ENCODE results near the gene ZNF319.

ZNF319 gene

DNA sequence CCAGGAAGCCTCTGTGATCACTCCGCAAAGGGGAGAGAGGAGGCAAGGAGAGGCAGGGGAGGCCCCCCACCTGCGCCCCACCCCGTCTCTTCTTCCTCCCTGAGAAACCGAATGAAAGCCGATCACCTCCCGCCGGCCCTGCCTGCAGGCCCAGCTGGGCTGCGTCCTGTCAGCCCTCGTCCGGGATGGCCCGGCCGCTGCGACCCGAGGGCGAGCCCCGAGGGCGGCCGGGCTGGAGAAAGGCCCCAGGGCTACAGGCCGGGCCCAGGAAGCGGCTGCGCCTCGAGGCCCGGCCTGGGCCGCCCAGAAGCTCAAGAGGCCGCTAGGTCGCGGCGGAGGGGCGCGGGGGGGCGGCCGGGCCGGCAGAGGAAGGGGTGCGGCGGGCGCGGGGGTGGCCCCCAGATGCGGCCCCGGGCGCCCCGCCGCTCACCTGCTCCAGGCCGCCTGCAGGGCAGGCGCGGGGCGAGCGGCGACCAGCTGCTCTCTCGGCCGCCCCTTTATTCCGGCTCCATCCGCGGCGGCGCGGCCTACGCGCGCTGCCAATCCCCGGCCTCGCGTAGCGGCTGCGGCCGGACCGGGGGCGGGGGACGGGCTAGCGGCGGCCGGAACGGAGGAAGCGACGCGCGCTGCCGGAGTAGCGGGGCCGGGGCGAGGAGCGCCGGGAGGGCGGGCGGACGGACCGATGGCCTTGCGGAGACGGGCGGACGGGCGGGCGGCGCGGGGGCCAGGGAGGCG, at the start of gene ZNF319:
TSS of gene ZNF319 (minus strand) at position 702 of the 735 bp plus-strand sequence. CDS start 2,407 bp downstream, outside the sequence.
- no peak for DNase-seq

GRCh38 chr16:58049232-58050185, 49.0 kb upstream of the ZNF319 start:
- DNase-seq, result no peak

DNA sequence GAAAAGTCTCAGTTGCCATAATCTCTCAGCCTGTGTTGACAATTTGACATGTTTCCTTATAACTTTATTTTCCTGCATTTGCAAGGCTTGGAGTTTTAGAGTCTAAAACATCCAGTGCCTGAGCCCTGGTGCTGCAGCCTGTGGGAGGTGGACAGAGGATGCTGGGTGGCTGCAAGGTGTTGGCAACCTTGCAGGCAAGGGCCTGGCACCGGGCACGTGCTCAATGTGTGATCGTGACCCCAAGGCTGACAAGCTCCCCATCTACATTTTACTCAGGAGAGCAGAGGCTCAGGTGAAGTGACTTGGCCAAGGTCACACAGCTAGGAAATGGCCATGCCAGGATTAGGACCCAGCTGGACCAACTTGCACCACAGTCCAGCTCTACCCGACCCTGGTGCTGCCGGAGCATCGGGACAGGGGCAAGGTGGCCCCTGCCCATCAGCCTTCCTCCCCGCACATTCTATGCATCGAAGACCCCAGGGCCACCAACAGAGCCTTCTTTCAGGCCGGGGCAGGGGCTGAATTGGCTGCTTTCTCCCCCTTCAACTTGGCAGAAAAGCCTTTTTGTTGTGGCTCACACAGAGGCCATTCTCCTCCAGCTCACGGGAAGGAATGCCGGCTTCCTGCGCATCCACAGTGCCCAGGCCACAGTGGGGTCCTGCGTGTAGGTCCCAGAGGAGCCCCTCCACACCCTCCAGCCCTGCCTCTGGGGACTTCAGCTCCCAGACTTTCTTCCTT, 48.2 kb upstream of the ZNF319 start:
- no peak for DNase-seq

- DNase-seq, result no peak
Measured at GRCh38 chr16:58047557-58048348, 47.3 kb upstream of the ZNF319 start.

DNA sequence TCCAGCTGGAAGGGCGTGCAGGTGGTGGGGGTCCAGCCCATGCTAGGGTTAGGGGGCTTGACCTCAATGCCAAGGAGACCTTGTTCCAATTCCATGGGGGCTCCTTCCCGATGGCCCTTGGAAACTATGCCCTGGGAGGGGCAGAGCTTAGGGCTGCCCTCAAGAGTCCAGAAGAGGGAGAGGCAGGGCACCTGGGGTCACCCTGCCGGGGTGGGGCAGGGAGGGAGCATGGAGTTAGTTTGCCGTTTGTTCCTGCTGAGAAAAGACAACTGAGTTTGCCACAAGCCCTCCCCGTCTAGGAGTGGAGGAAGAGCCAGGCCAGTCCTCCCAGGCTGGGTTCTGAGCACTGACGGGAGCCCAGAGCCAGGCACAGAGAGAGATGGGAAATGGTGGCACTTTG, 46.5 kb upstream of the ZNF319 start:
- no peak for DNase-seq

DNA sequence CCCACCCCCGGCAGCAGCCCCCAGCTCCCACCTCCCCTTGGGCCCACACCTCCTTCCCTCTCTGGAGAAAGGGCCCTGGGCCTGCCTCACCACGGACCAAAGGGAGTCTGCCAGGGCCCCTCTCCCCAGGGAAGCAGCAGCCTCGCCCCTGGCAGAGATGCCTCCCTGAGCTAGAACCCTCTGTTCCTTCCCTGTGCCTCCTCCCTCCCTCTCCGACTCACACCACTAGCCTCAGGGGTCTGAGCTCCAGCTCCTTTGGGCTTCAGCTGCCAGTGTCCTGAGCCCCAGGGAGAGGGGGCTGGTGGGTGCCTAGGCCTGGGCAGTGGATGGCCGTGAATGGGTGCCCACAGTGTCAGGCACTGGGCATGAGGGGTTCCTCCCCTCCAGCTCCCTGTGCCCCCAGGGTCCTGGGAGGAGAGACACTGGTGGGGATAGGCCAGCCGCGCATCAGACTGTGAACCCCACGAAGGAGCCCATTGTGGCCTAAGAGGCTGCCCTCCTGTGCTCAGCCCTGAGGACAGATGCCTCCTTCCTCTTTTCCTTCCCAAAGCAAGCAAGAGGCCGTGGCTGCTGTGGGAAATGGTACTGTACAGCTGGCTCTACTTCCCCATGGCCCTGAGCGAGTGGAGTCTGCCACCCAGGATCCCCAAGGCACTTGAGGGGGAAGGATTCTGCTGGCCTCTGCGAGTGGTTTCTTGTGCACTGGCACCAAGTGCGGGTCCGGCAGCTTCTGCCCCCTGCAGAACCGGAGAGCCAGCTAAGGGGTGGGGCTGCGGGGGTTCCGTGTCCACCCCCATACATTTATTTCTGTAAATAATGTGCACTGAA, 45.8 kb upstream of the ZNF319 start:
- no peak for DNase-seq

DNA sequence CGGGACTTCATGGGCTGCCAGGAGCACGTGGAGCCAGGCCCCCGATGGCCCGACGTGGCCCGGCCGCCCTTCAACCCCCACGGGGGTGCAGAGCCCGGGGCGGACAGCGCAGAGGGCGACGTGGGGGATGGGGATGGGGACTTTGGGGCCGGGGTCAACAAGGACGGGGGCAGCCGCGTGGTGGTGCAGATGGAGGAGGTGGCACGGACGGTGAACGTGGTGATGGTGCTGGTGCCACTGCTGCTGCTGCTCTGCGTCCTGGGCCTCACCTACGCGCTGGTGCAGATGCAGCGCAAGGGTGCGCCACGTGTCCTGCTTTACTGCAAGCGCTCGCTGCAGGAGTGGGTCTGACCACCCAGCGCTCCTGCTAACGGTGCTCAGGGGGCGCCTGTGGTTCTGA, 44.6 kb upstream of the ZNF319 start:
- no peak for DNase-seq

DNA sequence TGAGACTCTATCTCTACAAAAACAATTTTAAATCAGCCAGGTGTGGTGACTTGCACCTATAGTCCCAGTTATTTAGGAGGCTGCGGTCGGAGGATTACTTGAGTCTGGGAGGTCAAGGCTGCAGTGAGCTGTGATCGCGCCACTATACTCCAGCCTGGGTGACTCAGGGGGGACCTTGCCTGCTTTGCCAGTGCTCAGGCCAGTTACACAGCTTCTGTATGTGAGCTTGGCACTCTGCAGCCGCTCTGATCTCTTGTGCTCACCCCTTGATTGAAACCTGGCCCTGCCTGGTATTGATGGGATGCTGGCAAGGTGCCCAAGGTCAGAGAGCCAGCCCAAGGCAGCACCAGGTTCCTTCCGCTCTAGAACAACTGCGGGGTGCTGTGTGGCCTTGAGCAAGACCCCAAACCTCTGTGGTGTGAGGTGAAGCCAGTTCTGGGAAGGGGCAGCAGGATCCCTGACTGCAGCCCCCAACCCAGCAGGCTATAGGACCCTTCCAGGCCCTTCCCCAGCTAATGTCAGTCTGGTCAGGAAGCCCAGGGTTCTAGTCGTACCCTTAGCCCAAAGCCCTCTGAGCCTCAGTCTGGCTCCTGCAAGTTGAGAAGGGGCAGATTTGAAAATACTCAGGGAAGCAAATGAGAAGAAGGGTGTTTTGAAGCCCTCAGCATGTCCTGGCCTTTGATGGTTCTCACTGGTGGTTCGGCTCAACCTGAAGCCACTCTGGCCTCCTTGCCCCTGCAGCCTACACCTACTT, 44.0 kb upstream of the ZNF319 start:
- no peak for DNase-seq

DNA sequence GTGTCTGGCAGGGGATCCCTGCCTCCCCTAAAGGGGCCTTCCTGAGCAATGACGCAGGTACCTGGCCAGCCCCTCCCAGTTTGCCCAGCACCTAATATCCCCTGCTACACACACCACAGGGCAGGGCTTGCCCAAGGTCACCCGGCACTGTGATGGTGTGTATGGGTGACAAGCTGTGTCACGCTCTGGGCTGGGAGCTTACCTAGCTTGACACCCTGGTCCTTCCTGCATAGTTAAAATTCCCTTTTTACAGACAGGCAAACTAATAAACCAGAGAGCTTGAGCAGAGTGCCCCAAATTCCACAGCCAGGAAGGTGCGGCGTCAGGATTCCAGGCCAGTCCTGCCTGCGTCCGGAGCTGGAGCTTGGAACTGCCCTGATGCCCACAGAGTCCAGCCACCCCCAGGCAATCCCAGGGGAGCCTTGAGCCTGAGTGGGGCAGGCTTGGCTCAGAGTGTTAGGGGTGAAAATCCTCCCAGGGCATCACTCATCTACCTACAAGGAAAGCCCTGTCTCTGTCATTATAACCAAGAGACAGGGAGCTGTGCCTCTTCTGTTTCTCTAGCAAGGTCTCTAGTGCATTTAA, 43.2 kb upstream of the ZNF319 start:
- DNase-seq, result no peak

GRCh38 chr16:58042886-58043515, 42.5 kb upstream of the ZNF319 start:
- no peak for DNase-seq

DNA sequence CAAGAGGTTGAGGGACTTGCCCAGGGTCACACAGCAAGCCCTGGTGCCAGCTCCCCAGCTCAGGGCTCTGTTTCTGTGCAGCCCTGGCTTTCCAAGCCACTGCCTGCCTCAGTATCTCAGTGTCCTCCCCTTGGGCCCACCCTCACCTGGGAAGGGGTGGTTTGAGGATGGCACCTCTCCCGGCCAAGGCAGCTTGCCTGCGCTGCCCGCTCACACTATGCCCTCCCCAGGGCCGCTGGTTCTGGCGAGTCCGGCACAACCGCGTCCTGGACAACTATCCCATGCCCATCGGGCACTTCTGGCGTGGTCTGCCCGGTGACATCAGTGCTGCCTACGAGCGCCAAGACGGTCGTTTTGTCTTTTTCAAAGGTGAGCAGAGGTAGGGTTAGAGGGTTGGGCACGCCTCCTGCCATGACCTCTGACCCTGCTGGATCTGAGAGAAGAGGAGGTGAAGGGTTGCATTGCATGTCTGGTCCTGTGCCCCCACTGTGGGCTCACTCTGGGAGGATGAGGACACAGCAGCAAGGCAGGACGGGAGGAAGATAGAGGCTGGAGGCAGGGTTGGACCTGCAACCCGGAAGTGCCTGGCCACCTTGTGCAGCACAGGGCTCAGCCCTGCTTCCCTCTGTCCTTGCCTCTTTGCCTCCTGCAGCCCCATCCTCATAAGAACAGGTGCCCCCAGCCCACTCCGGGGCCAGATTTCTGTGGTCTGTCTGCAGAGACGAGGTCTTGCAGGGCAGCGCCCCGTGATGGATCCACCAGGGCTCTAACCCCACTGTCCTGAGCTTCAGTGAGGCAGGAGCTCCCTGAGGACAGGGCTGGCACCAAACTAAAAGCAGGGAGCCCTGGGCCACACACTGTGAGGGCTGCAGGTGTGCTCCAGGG, 41.8 kb upstream of the ZNF319 start:
- no peak for DNase-seq

GRCh38 chr16:58041628-58041955, 41.1 kb upstream of the ZNF319 start:
- DNase-seq, result no peak

GRCh38 chr16:58040945-58041627, 40.6 kb upstream of the ZNF319 start:
- DNase-seq, result no peak

DNA sequence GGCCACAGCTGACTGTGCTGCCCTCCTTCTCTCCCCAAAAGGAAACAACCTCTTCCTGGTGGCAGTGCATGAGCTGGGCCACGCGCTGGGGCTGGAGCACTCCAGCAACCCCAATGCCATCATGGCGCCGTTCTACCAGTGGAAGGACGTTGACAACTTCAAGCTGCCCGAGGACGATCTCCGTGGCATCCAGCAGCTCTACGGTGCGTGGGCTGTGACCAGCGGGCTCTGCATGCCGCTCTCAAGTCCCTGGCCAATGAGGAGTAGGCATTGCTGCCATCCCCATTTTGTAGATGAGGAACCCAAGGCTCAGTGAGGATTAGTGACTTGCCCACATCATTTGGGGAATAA, 40.0 kb upstream of the ZNF319 start:
- no peak for DNase-seq

DNA sequence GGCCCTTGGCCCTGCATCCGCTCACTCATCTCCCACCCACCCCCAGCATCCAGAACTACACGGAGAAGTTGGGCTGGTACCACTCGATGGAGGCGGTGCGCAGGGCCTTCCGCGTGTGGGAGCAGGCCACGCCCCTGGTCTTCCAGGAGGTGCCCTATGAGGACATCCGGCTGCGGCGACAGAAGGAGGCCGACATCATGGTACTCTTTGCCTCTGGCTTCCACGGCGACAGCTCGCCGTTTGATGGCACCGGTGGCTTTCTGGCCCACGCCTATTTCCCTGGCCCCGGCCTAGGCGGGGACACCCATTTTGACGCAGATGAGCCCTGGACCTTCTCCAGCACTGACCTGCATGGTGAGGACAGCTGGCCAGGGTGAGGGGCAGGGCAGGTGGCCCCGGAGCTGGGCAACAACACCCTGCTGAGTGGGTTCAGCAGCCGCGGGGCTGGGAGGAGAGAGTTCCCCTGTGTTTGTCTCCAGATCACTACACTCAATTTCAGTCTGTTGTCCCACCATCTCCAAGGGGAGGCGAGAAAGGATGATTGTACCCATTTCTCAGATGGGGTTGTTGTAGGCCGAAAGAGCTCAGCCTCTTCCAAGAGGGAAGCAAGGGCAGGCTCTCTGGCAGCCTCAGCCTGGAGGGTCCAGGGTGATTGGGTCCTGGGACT, 39.5 kb upstream of the ZNF319 start:
- DNase-seq, result no peak

- DNase-seq, result no peak
Measured at GRCh38 chr16:58038219-58038641, 37.8 kb upstream of the ZNF319 start.

GRCh38 chr16:58037365-58038057, 37.0 kb upstream of the ZNF319 start:
- no peak for DNase-seq
